Cardiac muscle cell (in vitro differentiated cells and primary cell): ENCODE measurements around the gene BRD3. TPM values are rescaled to one million over a fixed set of nuclear protein-coding genes. Genes with fewer than 3 reads are reported as not detected.

Experiments
- DNase-seq, 2 donors: peaks; one replicate each; pipeline versions ENCODE4 v3.0.0 to v3.0.0-alpha.2; 2010 to 2017; ENCODE audit warnings: low read depth in 1 of 2, low spot score in 1 of 2
- H3K27ac ChIP-seq: fragments of 200-600 bp; sonication (generic); 2 replicates; pipeline ENCODE4 v1.5.1; 2016
- H3K27me3 ChIP-seq: fragments of 200-600 bp; sonication (generic); 2 replicates; pipeline ENCODE4 v1.6.0; 2016; ENCODE audit warnings: control low read depth
- H3K36me3 ChIP-seq: fragments of 200-600 bp; sonication (generic); 2 replicates; pipeline ENCODE4 v1.5.1; 2016; ENCODE audit warnings: control low read depth
- H3K4me1 ChIP-seq: fragments of 200-600 bp; sonication (generic); 2 replicates; pipeline ENCODE4 v1.8.1; 2017; ENCODE audit warnings: low read depth, mild to moderate bottlenecking, mixed run types
- H3K4me3 ChIP-seq: fragments of 200-600 bp; sonication (generic); 2 replicates; pipeline ENCODE4 v1.5.1; 2016; ENCODE audit warnings: mild to moderate bottlenecking
- H3K9me3 ChIP-seq: fragments of 200-600 bp; sonication (generic); 2 replicates; pipeline ENCODE4 v1.5.1; 2017; ENCODE audit warnings: low read depth, mild to moderate bottlenecking, control low read depth
- CTCF ChIP-seq: IDR thresholded peaks from 2 replicates; pipeline ENCODE4 v1.5.1; 2012; ENCODE audit warnings: low read depth, mild to moderate bottlenecking, low read length
- polyA plus RNA-seq: library from polyadenylated mRNA; unstranded; fragments of >200 nt; fragmentation: Nextera tagmentation; extraction: Ambion mirVana; gene quantifications from 2 replicates; pipeline ENCODE4 v1.2.1, GENCODE V29; 2016
- total RNA-seq: library from RNA; depleted of rRNA; stranded (reverse); fragments of >200 nt; gene quantifications from 2 replicates; pipeline ENCODE4 v1.2.3, GENCODE V29; 2016

BRD3 gene
- total and polyA plus RNA-seq, 2 experiments from 2014 or later: 42.6 to 44.9 TPM

- Histone ChIP-seq H3K36me3 (peaks cover 32% of the 10 kb centered on the region), H3K4me1 (no peaks in the 10 kb centered on the region), H3K4me3 (no peak overlapping the region), H3K27me3 (no peaks in the 10 kb centered on the region), H3K9me3 (no peaks in the 10 kb centered on the region), H3K27ac (no peak overlapping the region)
- no peak for TF ChIP-seq CTCF
- DNase-seq: no peak
Observed at GRCh38 chr9:134041649-134041962, 26.2 kb downstream of the BRD3 start.

- TF ChIP-seq CTCF: no peak
- Histone ChIP-seq H3K4me3 (no peak overlapping the region), H3K27ac (no peak overlapping the region), H3K27me3 (no peaks in the 10 kb centered on the region), H3K4me1 (no peaks in the 10 kb centered on the region), H3K36me3 (peaks cover 37% of the 10 kb centered on the region), H3K9me3 (no peaks in the 10 kb centered on the region)
- no peak for DNase-seq
Observed at GRCh38 chr9:134040781-134041648, 26.8 kb downstream of the BRD3 start.

GRCh38 chr9:134040176-134040565 is 27.7 kb downstream of the BRD3 start:
- Histone ChIP-seq H3K27me3 (no peaks in the 10 kb centered on the region), H3K9me3 (no peaks in the 10 kb centered on the region), H3K4me3 (no peak overlapping the region), H3K4me1 (no peaks in the 10 kb centered on the region), H3K27ac (no peak overlapping the region), H3K36me3 (peaks cover 37% of the 10 kb centered on the region)
- TF ChIP-seq CTCF: no peak
- DNase-seq: no peak

GRCh38 chr9:134039386-134040175 is 28.2 kb downstream of the BRD3 start:
- H3K4me1 ChIP-seq: no peaks in the 10 kb centered on the region
- H3K27me3 ChIP-seq: no peaks in the 10 kb centered on the region
- H3K4me3 ChIP-seq: no peak overlapping the region
- TF ChIP-seq CTCF: no peak
- no peaks in the 10 kb centered on the region for H3K9me3 ChIP-seq
- DNase-seq: no peak
- H3K36me3 ChIP-seq: peaks cover 38% of the 10 kb centered on the region
- H3K27ac ChIP-seq: no peak overlapping the region

GRCh38 chr9:134037641-134038040 is 30.2 kb downstream of the BRD3 start:
- Histone ChIP-seq H3K4me3 (no peak overlapping the region), H3K36me3 (peaks cover 49% of the 10 kb centered on the region), H3K27ac (no peak overlapping the region), H3K9me3 (no peaks in the 10 kb centered on the region), H3K27me3 (no peaks in the 10 kb centered on the region), H3K4me1 (no peaks in the 10 kb centered on the region)
- DNase-seq: no peak
- no peak for TF ChIP-seq CTCF
